Measurements from ENCODE around the gene CUBN. TPM values are rescaled to one million over a fixed set of nuclear protein-coding genes. Genes with fewer than 3 reads are reported as not detected.
A peak's percentile ranks its signal among the peaks of the same experiment; 100 is the strongest.

Gene CUBN
- total and polyA plus RNA-seq, 7 experiments from 2014 or later, result 0.39 to 17.5 (median 7.0) TPM

DNA sequence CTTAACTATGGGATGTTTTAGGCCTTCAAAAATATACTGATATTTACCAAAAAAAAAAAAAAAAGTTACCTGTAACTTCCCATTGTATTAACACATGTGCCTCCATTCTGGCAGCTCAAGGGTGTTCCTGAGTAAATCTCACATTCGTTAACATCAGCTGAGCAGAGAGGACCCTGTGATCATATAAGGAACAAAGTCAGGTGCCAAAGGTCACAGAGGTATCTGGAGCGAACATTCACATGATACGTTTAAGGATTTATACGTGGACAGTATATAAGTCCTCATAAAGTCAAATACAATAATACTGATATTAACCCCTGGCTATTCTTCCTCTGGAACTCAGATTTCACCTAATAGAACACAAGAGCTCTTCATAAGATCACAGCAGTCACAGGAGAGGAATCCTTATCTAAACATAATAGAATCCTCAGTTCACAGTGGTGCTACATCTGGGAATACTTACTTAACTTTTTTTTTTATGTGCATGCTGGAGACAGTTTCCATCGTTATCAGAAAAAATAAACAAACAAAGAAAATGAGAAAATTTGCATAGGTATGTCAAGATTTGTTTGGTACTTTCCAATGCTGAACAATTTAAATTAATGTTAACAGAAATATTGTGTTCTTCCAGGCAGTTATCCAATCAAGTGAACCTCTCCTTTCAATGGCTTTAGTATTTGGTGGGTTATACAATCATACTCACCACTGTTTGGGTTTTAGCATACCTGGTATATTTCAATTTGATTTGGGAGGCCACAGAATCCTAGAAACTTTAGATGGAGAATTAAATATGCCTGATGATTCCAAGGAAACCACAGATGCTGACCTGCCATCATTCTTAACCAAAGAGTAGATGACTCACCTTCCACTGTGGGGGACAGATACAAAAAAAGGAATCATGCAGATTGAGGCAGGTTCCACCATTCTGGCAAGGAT, 6.6 kb downstream of the CUBN start:
- intact Hi-C loops (cut with micrococcal nuclease), result no loop called here
- H3K27ac Mint-ChIP-seq, result no peak overlapping the region
- Histone ChIP-seq H3K27ac (ENCODE audit: low read depth, low read length) (no peak overlapping the region), H3K36me3 (ENCODE audit: control insufficient read depth in 2 of 3, insufficient read depth in 3 of 3, low read length in 3 of 3) (peaks cover 0 to 7% (median 0%) of the 10 kb centered on the region in 3 experiments), H3K4me1 (ENCODE audit: control insufficient read depth in 2 of 2, insufficient read depth in 2 of 2, low read length in 2 of 2) (no peaks in the 10 kb centered on the region), H3K27me3 (ENCODE audit: control insufficient read depth in 2 of 2, insufficient read depth in 2 of 2, low read length in 2 of 2) (no peaks in the 10 kb centered on the region), H3K4me3 (ENCODE audit: low read length) (no peak overlapping the region), H3K9me3 (ENCODE audit: control insufficient read depth in 2 of 3, low read length in 3 of 3) (no peaks in the 10 kb centered on the region)
- peaks cover 0 to 8% (median 0%) of the 10 kb centered on the region in 7 donors for H3K4me1 Mint-ChIP-seq
- ATAC-seq, result no peak
- no peaks in the 10 kb centered on the region for H3K9me3 Mint-ChIP-seq
- CTCF ChIA-PET, result no interaction called here
- no peak overlapping the region for H3K4me3 Mint-ChIP-seq
- POLR2A ChIA-PET, result interaction anchor here (1.1 kb wide), 1 partner anchor 16 kb away, joined by 4 read pairs; no protein-coding TSS in a partner anchor
- no peaks in the 10 kb centered on the region for H3K27me3 Mint-ChIP-seq
- peaks cover 0 to 73% (median 46%) of the 10 kb centered on the region in 5 donors for H3K36me3 Mint-ChIP-seq
- no peak for DNase-seq

DNA sequence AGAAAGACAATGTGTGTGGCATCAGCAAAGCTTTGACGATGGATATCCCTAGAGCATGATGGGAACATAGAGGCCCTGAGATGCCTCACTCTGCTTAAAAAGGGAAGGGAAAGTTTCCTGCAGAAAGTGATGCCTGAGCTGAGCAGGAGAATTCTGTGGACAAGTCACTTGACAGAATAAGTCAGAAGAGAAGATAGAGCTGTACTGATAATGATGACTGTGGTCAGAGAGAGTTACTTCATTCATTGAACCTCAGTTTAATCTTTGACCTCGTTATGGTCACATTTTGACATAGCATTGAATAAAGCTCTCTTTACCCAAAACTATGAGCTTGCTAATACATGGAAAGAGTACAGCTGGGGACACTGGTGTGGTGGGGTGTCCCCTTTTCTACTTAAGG, 7.6 kb downstream of the CUBN start:
- H3K36me3 Mint-ChIP-seq, result peaks cover 0 to 75% (median 51%) of the 10 kb centered on the region in 5 donors
- no peaks in the 10 kb centered on the region for H3K9me3 Mint-ChIP-seq
- H3K9me3 ChIP-seq (ENCODE audit: control insufficient read depth in 2 of 3, low read length in 3 of 3), result no peaks in the 10 kb centered on the region
- intact Hi-C loops (cut with micrococcal nuclease), result no loop called here
- H3K27ac Mint-ChIP-seq, result no peak overlapping the region
- ATAC-seq (no peak), DNase-seq (no peak)
- no peaks in the 10 kb centered on the region for H3K4me1 ChIP-seq (ENCODE audit: control insufficient read depth in 2 of 2, insufficient read depth in 2 of 2, low read length in 2 of 2)
- H3K36me3 ChIP-seq (ENCODE audit: control insufficient read depth in 2 of 3, insufficient read depth in 3 of 3, low read length in 3 of 3), result peaks cover 0 to 7% (median 0%) of the 10 kb centered on the region in 3 experiments
- H3K27me3 Mint-ChIP-seq, result no peaks in the 10 kb centered on the region
- peaks cover 0 to 7% (median 0%) of the 10 kb centered on the region in 7 donors for H3K4me1 Mint-ChIP-seq
- CTCF ChIA-PET, result interaction anchor here (0.6 kb wide), 1 partner anchor 100 kb away, joined by 5 read pairs; no protein-coding TSS in a partner anchor
- no peak overlapping the region for H3K4me3 ChIP-seq (ENCODE audit: low read length)
- H3K4me3 Mint-ChIP-seq, result no peak overlapping the region
- H3K27ac ChIP-seq (ENCODE audit: low read depth, low read length), result no peak overlapping the region
- POLR2A ChIA-PET, result interaction anchor here (0.7 to 1.1 kb wide), 2 partner anchors 9 to 15 kb away, joined by 4 read pairs; no protein-coding TSS in a partner anchor
- no peaks in the 10 kb centered on the region for H3K27me3 ChIP-seq (ENCODE audit: control insufficient read depth in 2 of 2, insufficient read depth in 2 of 2, low read length in 2 of 2)

DNA sequence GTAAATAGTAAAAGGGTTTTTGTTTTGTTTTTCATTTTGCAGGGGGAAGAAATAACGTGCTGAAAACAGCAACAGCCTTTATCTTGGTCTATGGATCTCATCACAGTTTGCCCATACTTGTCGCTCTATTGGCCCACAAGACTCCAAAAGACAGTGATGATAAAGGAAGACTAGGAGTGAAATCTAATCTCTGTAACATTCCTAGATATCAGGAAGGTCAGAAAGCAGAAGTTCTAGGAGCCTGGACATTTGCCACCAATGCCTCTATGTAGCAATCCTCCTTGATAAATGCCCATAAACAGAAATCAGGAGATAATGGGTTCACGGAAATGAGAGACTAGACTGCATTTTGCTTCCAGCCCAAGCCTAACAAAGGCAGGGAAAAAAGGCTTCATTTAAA, 8.9 kb downstream of the CUBN start:
- POLR2A ChIA-PET, result no interaction called here
- Mint-ChIP-seq H3K27ac (no peak overlapping the region), H3K27me3 (no peaks in the 10 kb centered on the region), H3K4me1 (peaks cover 0 to 2% (median under 1%) of the 10 kb centered on the region in 7 donors), H3K9me3 (no peaks in the 10 kb centered on the region), H3K4me3 (no peak overlapping the region), H3K36me3 (peaks cover 0 to 69% (median 51%) of the 10 kb centered on the region in 5 donors)
- Histone ChIP-seq H3K36me3 (ENCODE audit: control insufficient read depth in 2 of 3, insufficient read depth in 3 of 3, low read length in 3 of 3) (peaks cover 0 to 7% (median 0%) of the 10 kb centered on the region in 3 experiments), H3K4me1 (ENCODE audit: control insufficient read depth in 2 of 2, insufficient read depth in 2 of 2, low read length in 2 of 2) (no peaks in the 10 kb centered on the region), H3K27me3 (ENCODE audit: control insufficient read depth in 2 of 2, insufficient read depth in 2 of 2, low read length in 2 of 2) (no peaks in the 10 kb centered on the region), H3K4me3 (ENCODE audit: low read length) (no peak overlapping the region), H3K27ac (ENCODE audit: low read depth, low read length) (no peak overlapping the region), H3K9me3 (ENCODE audit: control insufficient read depth in 2 of 3, low read length in 3 of 3) (no peaks in the 10 kb centered on the region)
- CTCF ChIA-PET, result no interaction called here
- intact Hi-C loops (cut with micrococcal nuclease), result no loop called here
- no peak for ATAC-seq
- no peak for DNase-seq

DNA sequence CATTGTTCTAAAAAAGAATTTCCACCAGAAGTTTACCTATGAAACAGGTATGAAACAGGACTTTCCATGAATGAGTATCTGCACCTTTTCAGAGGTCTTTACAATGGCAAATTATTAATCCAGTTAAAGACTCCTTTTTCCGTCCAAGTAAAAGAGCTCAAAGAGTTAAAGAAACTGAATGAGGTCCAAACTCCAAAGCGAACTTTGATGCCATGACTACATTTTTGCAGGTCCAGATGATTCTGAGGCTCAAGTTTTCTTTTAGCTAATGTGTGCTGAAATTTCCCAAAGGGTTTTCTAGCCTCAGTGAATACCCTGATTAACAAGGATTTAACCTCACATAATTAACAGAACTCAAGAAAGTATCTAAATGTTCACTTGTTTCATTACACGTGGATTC, 9.8 kb downstream of the CUBN start:
- ChIA-PET CTCF (no interaction called here), POLR2A (no interaction called here)
- no peaks in the 10 kb centered on the region for H3K27me3 ChIP-seq (ENCODE audit: control insufficient read depth in 2 of 2, insufficient read depth in 2 of 2, low read length in 2 of 2)
- no peaks in the 10 kb centered on the region for H3K9me3 Mint-ChIP-seq
- H3K4me1 ChIP-seq (ENCODE audit: control insufficient read depth in 2 of 2, insufficient read depth in 2 of 2, low read length in 2 of 2), result no peaks in the 10 kb centered on the region
- no peak overlapping the region for H3K4me3 Mint-ChIP-seq
- no peaks in the 10 kb centered on the region for H3K27me3 Mint-ChIP-seq
- H3K27ac Mint-ChIP-seq, result no peak overlapping the region
- DNase-seq, result no peak
- H3K4me1 Mint-ChIP-seq, result peaks cover 0 to 9% (median 7%) of the 10 kb centered on the region in 7 donors
- intact Hi-C loops (cut with micrococcal nuclease), result no loop called here
- no peak overlapping the region for H3K4me3 ChIP-seq (ENCODE audit: low read length)
- peaks cover 0 to 7% (median 0%) of the 10 kb centered on the region in 3 experiments for H3K36me3 ChIP-seq (ENCODE audit: control insufficient read depth in 2 of 3, insufficient read depth in 3 of 3, low read length in 3 of 3)
- no peak for ATAC-seq
- no peaks in the 10 kb centered on the region for H3K9me3 ChIP-seq (ENCODE audit: control insufficient read depth in 2 of 3, low read length in 3 of 3)
- no peak overlapping the region for H3K27ac ChIP-seq (ENCODE audit: low read depth, low read length)
- peaks cover 0 to 69% (median 55%) of the 10 kb centered on the region in 5 donors for H3K36me3 Mint-ChIP-seq

DNA sequence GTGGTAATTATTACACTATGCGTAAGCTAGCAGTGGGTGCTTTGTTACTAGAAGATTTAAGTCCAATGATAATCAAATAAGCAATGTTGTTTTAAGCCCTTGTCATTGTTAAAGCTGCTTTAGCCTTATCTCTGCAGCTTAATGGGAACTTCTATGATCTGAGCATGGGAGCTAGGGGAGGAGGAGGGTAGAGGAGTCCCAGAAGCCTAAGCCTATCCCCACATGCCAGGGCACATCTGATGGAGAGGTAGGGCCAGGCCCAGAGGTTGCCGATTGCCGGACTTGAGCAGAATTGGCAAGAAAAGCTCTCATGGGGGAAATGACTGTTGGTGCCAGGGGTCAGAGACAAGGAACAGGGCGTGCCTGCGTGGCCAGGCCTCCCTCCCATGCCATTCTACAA, 13.4 kb downstream of the CUBN start:
- DNase-seq (no peak), ATAC-seq (no peak)
- H3K27ac ChIP-seq (ENCODE audit: low read depth, low read length), result no peak overlapping the region
- Mint-ChIP-seq H3K36me3 (peaks cover 0 to 63% (median 45%) of the 10 kb centered on the region in 5 donors), H3K27ac (peak overlapping the region in 1 of 9 donors; percentile 23), H3K4me3 (no peak overlapping the region), H3K4me1 (peaks cover 0 to 9% (median 7%) of the 10 kb centered on the region in 7 donors), H3K9me3 (peaks cover 0 to 2% (median 0%) of the 10 kb centered on the region in 11 donors), H3K27me3 (no peaks in the 10 kb centered on the region)
- intact Hi-C loops (cut with micrococcal nuclease), result no loop called here
- no peaks in the 10 kb centered on the region for H3K4me1 ChIP-seq (ENCODE audit: control insufficient read depth in 2 of 2, insufficient read depth in 2 of 2, low read length in 2 of 2)
- H3K9me3 ChIP-seq (ENCODE audit: control insufficient read depth in 2 of 3, low read length in 3 of 3), result no peaks in the 10 kb centered on the region
- ChIA-PET CTCF (no interaction called here), POLR2A (no interaction called here)
- H3K27me3 ChIP-seq (ENCODE audit: control insufficient read depth in 2 of 2, insufficient read depth in 2 of 2, low read length in 2 of 2), result no peaks in the 10 kb centered on the region
- H3K36me3 ChIP-seq (ENCODE audit: control insufficient read depth in 2 of 3, insufficient read depth in 3 of 3, low read length in 3 of 3), result peaks cover 0 to 11% (median 0%) of the 10 kb centered on the region in 3 experiments
- no peak overlapping the region for H3K4me3 ChIP-seq (ENCODE audit: low read length)

DNA sequence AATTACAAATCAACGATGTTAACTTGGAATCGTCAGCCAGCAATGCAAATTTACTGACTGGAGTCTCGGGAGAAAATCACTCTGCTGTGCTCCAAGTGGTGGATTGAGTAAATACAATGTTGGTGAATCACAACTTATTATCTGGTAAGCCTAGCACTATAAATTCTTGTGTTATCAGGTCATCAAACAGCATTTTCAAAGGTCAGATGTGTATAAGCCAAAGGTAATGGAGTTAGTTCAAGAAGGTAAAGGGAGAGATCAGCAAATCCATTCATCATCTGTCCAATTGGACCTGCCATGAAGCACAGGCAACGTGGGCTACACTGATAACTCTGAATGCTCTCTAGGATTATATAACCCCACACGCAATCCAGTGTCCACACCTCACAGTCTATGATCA, 13.9 kb downstream of the CUBN start:
- Histone ChIP-seq H3K4me3 (ENCODE audit: low read length) (no peak overlapping the region), H3K9me3 (ENCODE audit: control insufficient read depth in 2 of 3, low read length in 3 of 3) (no peaks in the 10 kb centered on the region), H3K27me3 (ENCODE audit: control insufficient read depth in 2 of 2, insufficient read depth in 2 of 2, low read length in 2 of 2) (no peaks in the 10 kb centered on the region), H3K36me3 (ENCODE audit: control insufficient read depth in 2 of 3, insufficient read depth in 3 of 3, low read length in 3 of 3) (peaks cover 0 to 11% (median 0%) of the 10 kb centered on the region in 3 experiments), H3K27ac (ENCODE audit: low read depth, low read length) (no peak overlapping the region), H3K4me1 (ENCODE audit: control insufficient read depth in 2 of 2, insufficient read depth in 2 of 2, low read length in 2 of 2) (no peaks in the 10 kb centered on the region)
- no peak overlapping the region for H3K4me3 Mint-ChIP-seq
- ATAC-seq (no peak), DNase-seq (no peak)
- peaks cover 0 to 62% (median 40%) of the 10 kb centered on the region in 5 donors for H3K36me3 Mint-ChIP-seq
- peaks cover 0 to 2% (median 0%) of the 10 kb centered on the region in 11 donors for H3K9me3 Mint-ChIP-seq
- ChIA-PET POLR2A (no interaction called here), CTCF (no interaction called here)
- intact Hi-C loops (cut with micrococcal nuclease), result no loop called here
- H3K4me1 Mint-ChIP-seq, result peaks cover 0 to 9% (median 7%) of the 10 kb centered on the region in 7 donors
- H3K27ac Mint-ChIP-seq, result no peak overlapping the region
- H3K27me3 Mint-ChIP-seq, result no peaks in the 10 kb centered on the region

Measured in naive thymus-derived CD4-positive, alpha-beta T cell (primary cell).